GM19193 (cell line): ENCODE results near the gene SMAD3.
A peak's percentile ranks its signal among the peaks of the same experiment; 100 is the strongest.

Experiments used
- POLR2A ChIP-seq: IDR thresholded peaks from 4 replicates; pipeline ENCODE4 v1.6.1; 2011; ENCODE audit not compliant: insufficient read depth, insufficient read length; ENCODE audit errors: extremely low read depth

Gene SMAD3

GRCh38 chr15:67065531-67066005 is at the start of gene SMAD3:
Gene SMAD3, plus strand, starts transcription at chr15:67065602. Its CDS starts 553 bp downstream, at chr15:67066155.
- peak; percentile 52 for TF ChIP-seq POLR2A

DNA sequence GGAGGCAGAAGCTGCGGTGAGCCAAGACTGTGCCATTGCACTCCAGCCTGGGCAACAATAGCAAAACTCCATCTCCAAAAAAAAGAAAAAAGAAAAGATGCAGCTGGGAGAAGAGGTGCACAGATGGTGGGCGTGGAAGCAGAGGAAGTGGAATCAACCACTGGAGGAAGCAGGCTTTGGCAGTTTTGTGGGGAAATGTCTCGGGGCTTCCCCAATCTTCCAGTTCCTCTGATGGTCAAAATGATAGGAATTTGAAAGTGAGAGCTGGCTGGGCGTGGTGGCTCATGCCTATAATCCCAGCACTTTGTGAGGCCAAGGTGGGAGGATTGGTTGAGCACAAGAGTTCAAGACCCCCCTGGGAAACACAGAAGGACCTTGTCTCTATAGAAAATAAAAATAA is 48.1 kb upstream of the SMAD3 start:
- no peak for TF ChIP-seq POLR2A

DNA sequence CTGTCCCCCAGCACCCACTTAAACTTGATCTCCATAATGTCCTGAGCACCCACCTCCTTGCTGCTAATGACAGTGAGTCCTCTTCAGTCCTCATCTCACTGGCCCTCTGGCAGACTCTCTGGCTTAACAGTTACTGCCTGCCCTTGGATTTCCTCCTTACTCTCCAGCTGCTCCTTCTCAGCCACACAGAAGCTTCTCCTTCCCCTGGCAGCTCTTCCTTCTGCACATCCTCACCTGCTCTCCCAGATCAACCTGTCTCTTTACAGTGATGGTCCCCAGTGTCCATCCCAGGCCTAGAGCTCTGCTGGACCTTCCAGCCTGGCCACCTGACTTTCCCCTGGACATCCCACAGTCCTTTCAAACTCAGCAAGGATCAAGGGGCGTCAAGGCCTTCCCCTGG is 47.4 kb upstream of the SMAD3 start:
- TF ChIP-seq POLR2A, result no peak

GRCh38 chr15:67018441-67018840 is 47.0 kb upstream of the SMAD3 start:
- TF ChIP-seq POLR2A, result no peak

- TF ChIP-seq POLR2A, result no peak
Measured at GRCh38 chr15:67019069-67019468, 46.3 kb upstream of the SMAD3 start.

- TF ChIP-seq POLR2A, result no peak
Measured at GRCh38 chr15:67019884-67020520, 45.4 kb upstream of the SMAD3 start.

DNA sequence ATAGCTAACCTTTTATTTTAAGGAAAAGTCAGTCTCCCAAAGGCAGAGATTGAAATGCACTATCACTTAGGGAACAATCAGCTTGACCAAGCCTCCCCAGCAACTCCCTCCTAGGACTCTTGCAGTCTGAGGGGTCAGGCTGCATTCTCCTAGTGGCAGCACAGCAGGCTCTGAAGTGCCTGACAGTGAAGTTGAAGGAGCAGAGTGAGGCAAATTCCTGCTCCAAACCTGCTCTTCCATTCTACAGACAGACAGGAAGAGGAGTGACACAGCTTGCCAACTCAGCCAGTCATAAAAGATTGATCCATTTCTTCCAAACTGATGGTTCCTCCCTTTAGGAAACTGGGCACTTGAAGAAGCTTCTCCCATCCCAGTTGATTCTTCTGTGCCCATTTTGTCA is 43.9 kb upstream of the SMAD3 start:
- no peak for TF ChIP-seq POLR2A

DNA sequence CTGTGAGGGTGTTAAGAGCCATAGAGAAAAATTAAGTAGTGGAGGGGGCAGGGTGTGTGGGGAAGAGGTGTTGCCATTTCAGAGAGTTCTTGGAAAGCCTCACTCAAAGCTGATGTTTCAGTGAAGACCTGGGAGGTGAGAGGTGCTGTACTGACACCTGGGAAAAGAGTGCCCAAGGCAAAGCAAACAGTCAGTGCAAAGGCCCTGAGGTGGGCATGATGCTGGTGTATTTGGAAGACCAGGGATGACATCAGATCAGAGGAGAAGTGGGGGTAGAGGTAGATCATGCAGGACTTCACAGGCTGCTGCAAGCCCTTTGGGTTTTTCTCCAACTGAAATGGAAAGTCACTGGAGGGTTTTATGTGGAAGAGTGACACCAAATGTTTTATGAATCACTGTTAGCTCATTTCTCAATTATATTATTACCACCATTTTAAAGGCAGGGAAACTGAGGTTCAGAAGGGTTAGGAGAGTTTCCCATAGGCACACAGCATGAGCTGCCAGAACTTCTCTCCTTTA is 42.8 kb upstream of the SMAD3 start:
- no peak for TF ChIP-seq POLR2A

DNA sequence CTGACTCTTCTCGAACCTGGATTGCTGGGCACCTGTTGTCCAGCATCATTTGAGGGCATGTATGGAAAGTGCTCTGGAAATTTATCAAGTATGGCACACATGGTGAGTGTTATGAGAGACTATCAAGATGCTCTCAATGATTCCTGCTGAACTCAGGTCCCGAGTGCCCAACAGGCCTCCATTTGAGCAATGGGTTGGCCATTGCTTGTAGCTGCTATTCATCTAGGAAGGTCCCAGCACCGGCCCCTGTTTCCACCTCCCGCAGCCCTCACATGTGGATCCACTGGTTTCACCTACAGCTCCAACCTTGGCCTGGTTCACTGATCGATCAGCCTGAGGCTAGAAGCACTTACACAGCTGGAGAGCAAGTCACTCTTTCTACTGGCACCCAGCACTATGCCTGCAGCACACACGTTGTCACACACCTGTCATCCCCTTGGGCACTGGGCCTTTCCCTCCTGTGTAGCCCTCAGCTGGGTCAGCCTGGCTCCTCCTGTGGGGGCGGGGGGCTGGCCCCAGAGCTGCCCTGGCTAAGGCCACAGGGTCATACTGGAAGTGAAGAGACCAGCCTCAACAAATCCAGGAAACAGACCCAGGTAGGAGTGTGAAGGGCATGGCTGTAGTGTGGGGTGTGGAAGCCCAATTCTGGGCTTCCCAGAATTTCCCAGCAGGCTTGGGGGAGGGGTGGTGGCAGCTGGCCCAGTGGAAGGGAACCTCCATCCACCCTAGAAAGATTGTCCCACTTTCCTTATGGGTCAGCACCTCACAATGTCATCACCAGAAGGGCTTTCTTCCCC is 41.7 kb upstream of the SMAD3 start:
- TF ChIP-seq POLR2A, result no peak

GRCh38 chr15:67024314-67024997 is 40.9 kb upstream of the SMAD3 start:
- TF ChIP-seq POLR2A, result no peak

DNA sequence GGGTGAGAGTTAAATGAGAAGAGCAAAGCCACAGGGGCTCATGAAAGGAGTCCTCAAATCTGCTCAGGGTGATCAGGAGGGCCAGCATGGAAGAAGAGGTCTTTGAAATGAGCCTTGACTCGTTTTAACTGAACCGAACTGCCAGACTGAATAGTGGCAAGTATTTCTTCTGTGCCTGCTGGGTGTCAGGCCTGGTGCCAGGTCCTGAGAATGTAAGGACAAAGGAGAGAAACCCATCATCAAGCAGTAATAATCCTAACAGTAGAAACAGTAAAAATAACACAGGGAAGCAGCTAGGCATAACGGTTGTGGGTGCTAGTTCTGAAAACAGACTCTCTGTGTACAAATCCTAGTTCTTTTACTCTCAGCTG is 40.4 kb upstream of the SMAD3 start:
- no peak for TF ChIP-seq POLR2A

- no peak for TF ChIP-seq POLR2A
Measured at GRCh38 chr15:67025719-67026609, 39.4 kb upstream of the SMAD3 start.

- no peak for TF ChIP-seq POLR2A
Measured at GRCh38 chr15:67026610-67026967, 38.8 kb upstream of the SMAD3 start.

DNA sequence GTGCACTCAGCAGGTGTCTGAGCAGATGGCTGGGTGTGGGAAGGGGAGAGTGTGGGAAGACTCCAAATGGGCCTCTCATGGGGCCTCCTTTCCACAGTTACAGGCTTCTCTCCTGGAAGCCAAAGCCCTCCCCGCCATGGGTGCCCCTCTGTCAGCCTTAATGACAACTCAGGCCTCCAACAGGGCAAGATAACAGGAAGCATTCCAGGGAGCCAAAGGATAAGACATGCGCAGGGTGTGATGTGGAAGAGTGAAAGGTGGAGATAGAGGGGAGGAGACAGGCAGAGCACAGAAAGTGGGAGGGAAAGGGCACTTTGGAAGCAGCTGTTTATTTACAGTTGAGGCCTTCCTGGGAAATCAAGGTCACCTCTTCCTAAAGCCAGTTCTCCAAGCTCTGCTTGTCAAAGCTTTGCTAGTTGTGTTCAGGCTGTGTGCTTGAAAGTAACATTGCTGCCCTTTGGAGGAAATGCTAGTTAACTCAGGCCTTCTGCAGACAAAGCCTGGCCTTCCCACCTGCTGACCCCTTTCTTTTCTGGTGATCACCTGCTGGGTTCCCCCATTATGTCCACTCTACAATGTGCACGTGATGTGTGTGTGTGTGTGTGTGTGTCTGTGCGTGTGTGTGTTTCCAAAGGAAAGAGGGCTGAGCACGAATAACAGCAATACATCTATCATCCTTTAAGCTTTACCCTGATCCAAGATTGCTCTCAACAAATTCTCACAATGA is 35.2 kb upstream of the SMAD3 start:
- no peak for TF ChIP-seq POLR2A
